ENCODE results near the gene ALB.
"Not testable (repeated sequence)": the region's sequence is repeated elsewhere in the genome, so short reads cannot be mapped to it uniquely, and the experiment has no call there.

The ALB gene

GRCh38 chr4:73404042-73404441 lies at the start of gene ALB:
ALB (plus strand) TSS chr4:73404287; CDS start chr4:73404328, 41 bp downstream.
- DNase-seq = no peak

- DNase-seq = not testable (repeated sequence)
These were observed 46.9 kb upstream of the ALB start for GRCh38 chr4:73357174-73357573.

GRCh38 chr4:73369506-73370199 lies 34.4 kb upstream of the ALB start:
- DNase-seq = not testable (repeated sequence)

- DNase-seq = no peak
These were observed 28.8 kb upstream of the ALB start for GRCh38 chr4:73375328-73375741.

- no peak for DNase-seq
These were observed 27.8 kb upstream of the ALB start for GRCh38 chr4:73376251-73376650.

GRCh38 chr4:73376976-73377375 lies 27.1 kb upstream of the ALB start:
- DNase-seq = no peak

GRCh38 chr4:73378887-73379286 lies 25.2 kb upstream of the ALB start:
- no peak for DNase-seq

GRCh38 chr4:73379946-73380345 lies 24.1 kb upstream of the ALB start:
- no peak for DNase-seq

- no peak for DNase-seq
These were observed 22.9 kb upstream of the ALB start for GRCh38 chr4:73381214-73381613.

GRCh38 chr4:73383452-73383851 lies 20.6 kb upstream of the ALB start:
- DNase-seq = no peak

GRCh38 chr4:73387552-73387951 lies 16.5 kb upstream of the ALB start:
- no peak for DNase-seq

- no peak for DNase-seq
These were observed 15.2 kb upstream of the ALB start for GRCh38 chr4:73388887-73389286.

- DNase-seq = not testable (repeated sequence)
These were observed 14.4 kb upstream of the ALB start for GRCh38 chr4:73389663-73390062.

GRCh38 chr4:73391774-73392173 lies 12.3 kb upstream of the ALB start:
- DNase-seq = no peak

GRCh38 chr4:73392936-73393335 lies 11.2 kb upstream of the ALB start:
- no peak for DNase-seq

GRCh38 chr4:73396304-73396703 lies 7.8 kb upstream of the ALB start:
- DNase-seq = no peak

GRCh38 chr4:73396993-73397972 lies 6.8 kb upstream of the ALB start:
- DNase-seq = no peak

- DNase-seq = no peak
These were observed 2.7 kb upstream of the ALB start for GRCh38 chr4:73401412-73401811.

GRCh38 chr4:73404457-73404856 lies 370 bp downstream of the ALB start:
- DNase-seq = no peak

GRCh38 chr4:73405138-73405537 lies 1.1 kb downstream of the ALB start:
- no peak for DNase-seq

- no peak for DNase-seq
These were observed 2.4 kb downstream of the ALB start for GRCh38 chr4:73406548-73406875.

GRCh38 chr4:73407227-73407673 lies 3.2 kb downstream of the ALB start:
- no peak for DNase-seq

GRCh38 chr4:73408181-73408867 lies 4.2 kb downstream of the ALB start:
- no peak for DNase-seq
